EL (cell line): ENCODE measurements around the gene PHYHIPL.
"Not testable (repeated sequence)": the region's sequence is repeated elsewhere in the genome, so short reads cannot be mapped to it uniquely, and the experiment has no call there.

Experiments
- DNase-seq: peaks from one replicate; pipeline ENCODE4 v3.0.0-alpha.2; 2016

Gene PHYHIPL

GRCh38 chr10:59206204-59206720 is 29.8 kb downstream of the PHYHIPL start:
- DNase-seq = no peak

- no peak for DNase-seq
Measured at GRCh38 chr10:59212301-59212798, 35.9 kb downstream of the PHYHIPL start.

DNA sequence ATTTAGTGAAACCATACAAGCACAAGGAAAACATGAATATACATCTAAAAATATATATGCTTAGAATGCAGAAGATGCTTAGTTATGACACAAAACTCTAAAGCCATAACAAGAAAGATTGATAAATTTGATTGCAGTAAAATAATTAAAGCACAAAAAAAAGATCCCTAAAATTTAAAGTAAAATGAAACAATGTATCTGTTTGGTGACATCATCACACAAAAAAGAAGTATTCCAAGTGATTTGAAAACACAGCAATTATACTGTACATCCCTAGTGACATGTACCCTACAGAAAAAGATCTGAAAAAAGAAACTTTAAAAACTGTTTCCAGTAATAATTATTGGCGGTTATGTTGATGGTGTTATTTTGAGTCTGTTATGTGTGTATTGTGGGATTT is 37.7 kb downstream of the PHYHIPL start:
- no peak for DNase-seq

DNA sequence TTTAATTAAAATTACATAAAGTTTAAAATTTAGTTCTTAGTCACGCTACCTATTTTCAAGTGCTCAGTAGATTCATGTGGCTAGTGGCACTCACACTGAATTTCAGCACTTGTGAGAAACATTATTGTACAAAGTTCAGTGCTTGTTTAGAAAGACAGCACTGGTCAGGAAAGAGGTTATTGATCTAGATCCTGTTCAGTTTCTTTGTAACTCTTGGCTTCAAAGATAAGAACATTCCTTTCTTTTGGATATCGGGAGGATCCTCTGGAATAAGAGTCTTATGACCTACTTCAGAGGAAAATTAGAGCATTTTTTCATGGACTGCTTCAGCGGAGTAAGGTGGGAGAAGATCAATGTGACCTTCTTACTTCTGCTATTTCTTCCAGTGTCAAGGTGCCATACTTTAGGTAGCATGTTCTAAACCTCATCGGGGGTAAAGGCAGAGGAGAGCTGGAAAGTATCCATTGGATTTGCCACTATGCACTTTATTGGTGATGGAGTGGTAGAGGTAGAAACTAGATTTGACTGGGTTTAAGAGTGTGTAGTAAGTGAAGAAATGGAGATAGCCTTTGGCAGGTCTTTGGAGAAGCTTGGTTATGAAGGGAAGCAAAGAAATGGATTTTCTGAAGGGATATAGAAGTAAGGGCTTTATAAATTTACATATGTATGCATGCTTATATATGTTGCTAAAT is 39.9 kb downstream of the PHYHIPL start:
- no peak for DNase-seq

GRCh38 chr10:59222788-59223187 is 46.3 kb downstream of the PHYHIPL start:
- no peak for DNase-seq

DNA sequence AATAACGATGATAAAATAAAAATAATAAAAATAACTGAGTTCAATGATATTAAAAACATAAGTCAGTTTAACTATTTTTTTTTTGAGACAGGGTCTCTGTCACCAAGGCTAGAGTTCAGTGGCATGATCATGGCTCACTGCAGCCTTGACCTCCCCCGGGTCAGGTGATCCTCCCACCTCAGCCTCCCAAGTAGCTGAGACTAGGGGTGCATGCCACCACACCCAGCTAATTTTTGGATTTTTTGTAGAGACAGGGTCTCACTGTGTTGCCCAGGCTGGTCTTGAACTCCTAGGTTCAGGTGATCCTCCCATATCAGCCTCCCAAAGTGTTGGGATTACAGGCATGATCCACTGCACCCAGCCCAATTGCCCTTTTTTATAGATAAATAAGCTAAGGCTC is 47.2 kb downstream of the PHYHIPL start:
- DNase-seq = not testable (repeated sequence)

DNA sequence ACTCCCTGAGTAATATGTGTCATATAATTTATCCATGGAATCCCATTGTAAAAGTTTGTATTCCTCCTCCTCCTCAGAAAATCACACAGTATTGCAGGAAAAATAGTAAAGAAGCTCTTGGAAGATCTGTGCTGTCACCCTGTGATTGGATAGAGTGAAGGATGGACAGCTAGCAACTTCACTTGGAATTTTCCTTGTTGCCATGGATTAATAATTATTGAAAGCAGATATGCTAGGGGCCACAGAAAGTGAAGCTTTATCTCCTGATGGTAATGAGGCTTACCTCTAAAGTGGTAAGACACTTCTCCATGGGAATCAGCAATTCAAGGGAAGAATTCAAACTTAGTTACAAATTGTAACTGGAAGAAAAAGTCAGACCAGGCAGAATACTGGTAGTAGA is 48.8 kb downstream of the PHYHIPL start:
- no peak for DNase-seq

GRCh38 chr10:59227136-59227673 is 50.8 kb downstream of the PHYHIPL start:
- DNase-seq = no peak

DNA sequence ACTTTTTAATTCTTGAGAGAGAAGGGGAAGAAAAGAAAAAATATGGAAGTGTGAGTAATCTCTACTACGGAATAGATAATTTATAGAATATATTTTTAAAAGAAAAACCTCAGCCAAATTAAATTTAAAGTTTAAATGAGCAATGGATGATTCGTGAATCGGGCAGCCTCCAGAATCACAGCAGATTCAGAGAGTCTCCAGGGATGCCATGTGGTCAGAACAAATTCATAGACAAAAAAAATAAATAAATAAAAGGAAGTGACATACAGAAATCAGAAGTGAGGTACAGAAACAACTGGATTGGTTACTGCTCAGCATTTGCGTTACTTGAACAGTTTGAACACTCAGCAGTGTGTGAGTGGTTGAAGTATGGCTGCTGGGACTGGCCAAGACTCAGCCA is 53.0 kb downstream of the PHYHIPL start:
- no peak for DNase-seq

DNA sequence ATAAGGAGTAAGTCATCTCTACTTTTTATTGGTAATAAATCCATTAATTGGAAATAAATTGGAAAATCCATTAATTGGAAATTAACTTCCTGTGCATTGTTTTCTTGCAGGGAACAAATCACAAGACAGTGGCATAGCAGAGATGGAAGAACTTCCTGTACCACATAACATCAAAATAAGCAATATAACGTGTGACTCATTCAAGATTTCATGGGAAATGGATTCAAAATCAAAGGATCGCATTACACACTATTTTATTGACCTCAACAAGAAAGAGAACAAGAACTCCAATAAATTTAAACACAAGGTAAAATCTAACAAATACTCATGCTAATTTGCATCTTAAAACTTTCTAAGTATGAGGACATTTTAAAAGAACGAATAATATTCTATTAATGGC is 57.8 kb downstream of the PHYHIPL start:
- no peak for DNase-seq

- peak; percentile 25 for DNase-seq
Measured at GRCh38 chr10:59234816-59235429, 58.5 kb downstream of the PHYHIPL start.

- no peak for DNase-seq
Measured at GRCh38 chr10:59236064-59236697, 59.7 kb downstream of the PHYHIPL start.

DNA sequence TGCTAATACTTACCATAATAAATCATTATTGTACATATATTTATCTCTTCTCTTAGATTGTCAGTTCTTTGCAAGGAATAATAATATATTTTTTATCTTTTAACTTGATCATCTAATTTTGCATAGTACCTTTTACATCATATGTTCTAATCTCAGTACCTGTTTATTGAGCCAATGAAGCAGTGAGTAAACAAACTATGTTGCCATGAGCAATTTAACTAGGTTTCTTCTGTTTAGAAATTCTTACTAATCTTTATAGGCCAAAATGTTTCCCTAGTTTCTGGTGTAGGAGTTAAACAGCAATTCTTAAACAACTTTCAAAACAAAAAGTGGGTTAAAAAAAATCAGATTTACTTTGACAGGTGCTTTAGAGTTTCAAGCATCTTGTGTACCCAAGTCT is 61.3 kb downstream of the PHYHIPL start:
- DNase-seq = no peak

DNA sequence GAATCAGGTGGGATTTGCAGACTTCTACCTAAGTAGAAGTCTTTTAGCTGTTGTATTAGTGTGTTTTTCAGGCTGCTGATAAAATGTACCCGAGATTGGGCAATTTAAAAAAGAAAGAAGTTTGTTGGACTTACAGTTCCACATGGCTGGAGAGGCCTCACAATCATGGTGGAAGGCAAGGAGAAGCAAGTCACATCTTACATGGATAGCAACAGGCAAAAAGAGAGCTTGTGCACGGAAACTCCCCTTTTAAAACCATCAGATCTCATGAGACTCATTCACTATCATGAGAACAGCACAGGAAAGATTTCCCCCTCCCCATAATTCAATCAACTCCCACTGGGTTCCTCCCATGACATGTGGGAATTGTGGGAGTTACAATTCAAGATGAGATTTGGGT is 62.7 kb downstream of the PHYHIPL start:
- DNase-seq = not testable (repeated sequence)

DNA sequence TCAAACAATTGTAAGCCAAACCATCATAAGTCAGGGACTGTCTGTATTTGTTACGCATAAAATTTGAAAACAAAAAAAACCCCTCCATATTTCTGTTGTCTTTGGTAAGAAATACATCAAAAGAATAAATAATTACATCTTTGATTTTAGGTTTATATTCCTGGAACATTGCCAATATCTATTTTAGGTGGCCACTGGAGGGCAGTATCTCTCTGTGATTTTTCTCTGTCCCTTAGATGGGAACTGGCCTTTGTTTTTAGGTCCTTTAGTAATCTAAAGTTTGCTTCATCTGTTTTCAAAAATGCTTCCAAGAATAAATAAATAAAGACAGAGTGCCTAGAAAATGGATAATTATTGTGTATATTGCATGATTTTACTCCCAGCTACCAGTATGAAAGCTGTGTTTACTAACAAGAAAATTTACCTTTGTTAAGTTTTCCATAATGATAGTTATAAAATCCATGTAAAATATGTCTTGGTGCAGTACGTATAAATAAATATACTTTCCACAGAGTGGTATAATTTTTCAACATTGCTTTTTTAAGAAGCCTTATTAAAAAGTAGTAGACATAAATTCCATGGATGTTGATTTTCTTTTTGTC is 64.2 kb downstream of the PHYHIPL start:
- DNase-seq = peak; percentile 33

- no peak for DNase-seq
Measured at GRCh38 chr10:59242057-59242456, 65.6 kb downstream of the PHYHIPL start.

- no peak for DNase-seq
Measured at GRCh38 chr10:59242991-59243390, 66.5 kb downstream of the PHYHIPL start.

GRCh38 chr10:59243611-59244195 is 67.3 kb downstream of the PHYHIPL start:
- no peak for DNase-seq

DNA sequence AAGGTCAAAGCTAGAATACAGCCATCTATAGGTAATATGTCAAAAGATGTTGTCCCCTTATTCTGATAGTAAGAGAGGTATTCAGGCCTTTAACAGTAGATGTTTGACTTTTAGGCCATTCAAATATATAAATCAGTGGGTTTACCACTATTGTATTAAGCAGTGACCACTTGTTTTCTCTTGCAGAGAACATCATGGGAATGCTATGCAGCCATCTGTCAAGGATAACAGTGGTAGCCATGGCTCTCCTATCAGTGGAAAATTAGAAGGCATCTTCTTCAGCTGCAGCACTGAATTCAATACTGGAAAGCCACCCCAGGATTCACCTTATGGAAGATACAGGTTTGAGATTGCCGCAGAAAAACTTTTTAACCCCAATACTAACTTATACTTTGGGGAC is 68.4 kb downstream of the PHYHIPL start:
- DNase-seq = no peak

DNA sequence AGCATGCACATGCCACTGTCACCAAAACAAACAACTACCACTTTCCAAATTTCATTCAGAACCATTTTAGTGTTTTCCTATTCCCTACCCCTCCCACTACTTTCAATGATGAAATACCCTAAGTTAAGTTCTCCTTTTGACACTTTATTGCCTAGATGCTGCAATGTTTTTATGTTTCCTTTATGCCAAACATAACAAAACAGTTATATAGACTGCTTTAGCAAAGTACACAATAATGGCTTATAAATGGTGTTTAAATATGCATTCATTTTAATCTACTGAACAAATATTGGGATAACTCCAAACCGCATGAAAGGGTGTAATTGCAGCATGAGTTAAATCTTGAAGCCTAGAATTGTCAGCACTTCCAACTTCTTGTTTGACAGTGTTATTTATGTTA is 69.2 kb downstream of the PHYHIPL start:
- DNase-seq = no peak

DNA sequence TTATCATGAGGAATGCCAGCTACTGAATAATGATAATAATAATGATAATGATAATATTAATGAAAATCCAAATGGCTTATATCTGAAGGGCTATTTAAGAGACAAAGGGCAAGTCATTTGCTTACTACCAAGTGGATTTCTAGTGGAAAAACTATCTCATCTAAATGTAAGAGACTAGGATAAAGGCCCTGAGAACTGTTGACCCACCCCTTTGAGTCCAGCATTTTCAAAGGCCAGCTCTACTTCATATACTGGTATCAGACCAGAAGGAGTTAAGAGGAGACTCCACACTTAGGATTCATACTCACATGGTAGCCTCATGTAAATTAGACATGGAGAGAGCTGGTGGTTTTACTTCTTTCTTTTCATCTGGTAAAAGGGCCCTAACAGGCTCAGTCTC is 76.0 kb downstream of the PHYHIPL start:
- DNase-seq = no peak

DNA sequence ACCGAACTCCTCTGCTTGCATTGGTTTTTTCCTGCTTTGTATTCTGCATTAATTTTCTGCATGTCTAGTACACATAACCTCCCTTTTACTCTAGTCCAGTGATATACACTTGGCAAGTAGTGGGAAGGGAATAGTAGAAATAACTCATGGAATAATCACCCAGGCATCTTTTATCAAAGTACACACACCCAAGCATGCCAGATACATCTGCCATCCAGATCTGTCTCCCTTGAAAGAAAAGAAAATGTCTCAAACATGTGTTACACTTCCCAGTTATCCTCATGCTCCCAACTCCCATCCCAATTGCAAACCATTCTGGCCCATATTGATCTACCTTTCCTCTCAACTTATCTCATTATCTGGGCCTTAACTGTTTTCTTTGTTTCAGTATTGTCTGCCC is 79.0 kb downstream of the PHYHIPL start:
- no peak for DNase-seq

DNA sequence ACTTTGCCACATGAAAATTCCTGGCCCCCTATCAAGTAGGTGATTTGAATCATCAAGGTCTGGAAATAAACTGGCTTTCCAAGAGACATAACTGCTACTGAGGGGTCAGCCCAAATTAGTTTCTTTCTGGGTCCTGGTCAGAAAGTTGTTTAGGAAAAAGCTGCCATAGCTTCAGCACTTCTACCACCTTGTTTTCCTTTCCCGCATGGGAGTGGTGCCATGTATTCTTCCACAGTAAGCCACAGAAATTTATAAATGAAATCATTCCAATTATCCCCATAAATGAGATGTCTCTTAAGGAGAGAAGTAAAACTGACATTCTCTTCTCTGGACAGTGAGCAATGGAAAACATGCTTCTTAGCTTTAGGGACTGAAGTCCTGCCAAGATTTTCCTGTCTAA is 80.8 kb downstream of the PHYHIPL start:
- DNase-seq = no peak
